Measurements from ENCODE around the gene CCL27.
"Not testable (repeated sequence)": the region's sequence is repeated elsewhere in the genome, so short reads cannot be mapped to it uniquely, and the experiment has no call there.

CCL27 gene

GRCh38 chr9:34651876-34652601 is 10.4 kb downstream of the CCL27 start, which contains the start of gene IL11RA:
IL11RA (plus strand) TSS chr9:34652185; CDS start chr9:34655218, 3,033 bp downstream.
- no peak for DNase-seq (ENCODE audit: low read depth in 2 of 2, low spot score in 1 of 2)

GRCh38 chr9:34651321-34651720 is 11.1 kb downstream of the CCL27 start:
- DNase-seq (ENCODE audit: low read depth in 2 of 2, low spot score in 1 of 2) = no peak

- no peak for DNase-seq (ENCODE audit: low read depth in 2 of 2, low spot score in 1 of 2)
These were observed 11.6 kb downstream of the CCL27 start for GRCh38 chr9:34650816-34651215.

GRCh38 chr9:34648673-34649072 is 13.8 kb downstream of the CCL27 start:
- no peak for DNase-seq (ENCODE audit: low read depth in 2 of 2, low spot score in 1 of 2)

- no peak for DNase-seq (ENCODE audit: low read depth in 2 of 2, low spot score in 1 of 2)
These were observed 14.8 kb downstream of the CCL27 start for GRCh38 chr9:34647651-34648050.

- no peak for DNase-seq (ENCODE audit: low read depth in 2 of 2, low spot score in 1 of 2)
These were observed 15.4 kb downstream of the CCL27 start for GRCh38 chr9:34647084-34647403.

GRCh38 chr9:34646211-34647083 is 16.0 kb downstream of the CCL27 start, which contains the start of gene GALT:
GALT (plus strand) TSS chr9:34646675; CDS start chr9:34646705, 30 bp downstream.
- DNase-seq (ENCODE audit: low read depth in 2 of 2, low spot score in 1 of 2) = peak; percentile 92 to 95

GRCh38 chr9:34644766-34645314 is 17.6 kb downstream of the CCL27 start:
- DNase-seq (ENCODE audit: low read depth in 2 of 2, low spot score in 1 of 2) = no peak

- DNase-seq (ENCODE audit: low read depth in 2 of 2, low spot score in 1 of 2) = no peak
These were observed 19.8 kb downstream of the CCL27 start for GRCh38 chr9:34642679-34643078.

- DNase-seq (ENCODE audit: low read depth in 2 of 2, low spot score in 1 of 2) = not testable (repeated sequence)
These were observed 23.1 kb downstream of the CCL27 start for GRCh38 chr9:34639322-34639721.

GRCh38 chr9:34638138-34638445 is 24.4 kb downstream of the CCL27 start:
- DNase-seq (ENCODE audit: low read depth in 2 of 2, low spot score in 1 of 2) = no peak

GRCh38 chr9:34637356-34638137 is 24.9 kb downstream of the CCL27 start, which contains the start of gene SIGMAR1:
SIGMAR1 (minus strand) TSS chr9:34637787; CDS start chr9:34637697, 90 bp downstream.
- peak; percentile 82 to 92 for DNase-seq (ENCODE audit: low read depth in 2 of 2, low spot score in 1 of 2)

- DNase-seq (ENCODE audit: low read depth in 2 of 2, low spot score in 1 of 2) = no peak
These were observed 25.6 kb downstream of the CCL27 start for GRCh38 chr9:34636791-34637355.

- no peak for DNase-seq (ENCODE audit: low read depth in 2 of 2, low spot score in 1 of 2)
These were observed 26.9 kb downstream of the CCL27 start for GRCh38 chr9:34635556-34635955.

- DNase-seq (ENCODE audit: low read depth in 2 of 2, low spot score in 1 of 2) = no peak
These were observed 27.8 kb downstream of the CCL27 start for GRCh38 chr9:34634551-34635248.

GRCh38 chr9:34633851-34634550 is 28.5 kb downstream of the CCL27 start:
- DNase-seq (ENCODE audit: low read depth in 2 of 2, low spot score in 1 of 2) = peak in 1 of 2 donors; percentile 55

GRCh38 chr9:34633166-34633565 is 29.3 kb downstream of the CCL27 start:
- DNase-seq (ENCODE audit: low read depth in 2 of 2, low spot score in 1 of 2) = no peak

GRCh38 chr9:34630402-34631154 is 31.9 kb downstream of the CCL27 start:
- no peak for DNase-seq (ENCODE audit: low read depth in 2 of 2, low spot score in 1 of 2)

- DNase-seq (ENCODE audit: low read depth in 2 of 2, low spot score in 1 of 2) = no peak
These were observed 33.0 kb downstream of the CCL27 start for GRCh38 chr9:34629491-34629808.
